ENCODE results near the gene TSSK3.
"Not testable (repeated sequence)": the region's sequence is repeated elsewhere in the genome, so short reads cannot be mapped to it uniquely, and the experiment has no call there.

Gene TSSK3

DNA sequence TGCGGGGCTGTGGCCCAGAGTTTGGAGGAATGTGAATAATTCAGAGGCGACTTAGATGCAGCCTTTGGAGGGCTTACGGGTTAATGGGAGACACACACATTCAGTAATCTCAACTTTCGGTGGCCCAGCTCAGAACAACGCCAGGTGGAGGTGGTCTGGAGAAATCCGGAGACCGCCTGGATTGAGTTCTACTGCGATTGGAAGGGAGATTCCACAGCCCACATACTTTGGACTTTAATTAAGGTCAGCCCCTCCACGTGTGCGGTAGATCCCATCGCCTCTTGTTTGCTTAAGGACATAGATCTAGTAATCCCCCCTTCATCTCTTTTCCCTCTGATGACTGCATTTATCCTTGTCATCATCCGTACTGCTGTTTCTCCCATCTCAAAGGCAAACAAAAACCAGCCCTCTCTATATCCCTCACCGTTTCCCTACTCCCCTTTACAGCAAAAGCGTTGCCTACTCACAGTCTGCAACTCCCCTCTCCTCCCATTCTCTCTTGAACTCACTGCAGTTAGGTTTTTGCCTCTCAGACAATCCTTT, 32.6 kb downstream of the TSSK3 start:
- H3K4me3 ChIP-seq (ENCODE audit: low read depth, low read length) = peak overlapping the region; percentile 99

DNA sequence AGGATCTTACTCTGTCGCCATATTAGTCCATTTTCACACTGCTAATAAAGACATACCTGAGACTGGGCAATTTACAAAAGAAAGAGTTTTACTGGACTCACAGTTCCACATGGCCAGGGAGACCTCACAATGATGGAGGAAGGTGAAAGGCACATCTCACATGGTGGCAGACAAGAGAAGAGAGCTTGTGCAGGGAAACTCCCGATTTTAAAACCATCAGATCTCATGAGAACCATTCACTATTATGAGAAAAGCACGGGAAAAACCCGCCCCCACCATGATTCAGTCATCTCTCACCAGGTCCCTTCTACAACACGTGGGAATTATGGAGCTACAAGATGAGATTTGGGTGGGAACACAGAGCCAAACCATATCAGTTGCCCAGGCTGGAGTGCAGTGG, 34.2 kb downstream of the TSSK3 start:
- H3K4me3 ChIP-seq (ENCODE audit: low read depth, low read length) = not testable (repeated sequence)

DNA sequence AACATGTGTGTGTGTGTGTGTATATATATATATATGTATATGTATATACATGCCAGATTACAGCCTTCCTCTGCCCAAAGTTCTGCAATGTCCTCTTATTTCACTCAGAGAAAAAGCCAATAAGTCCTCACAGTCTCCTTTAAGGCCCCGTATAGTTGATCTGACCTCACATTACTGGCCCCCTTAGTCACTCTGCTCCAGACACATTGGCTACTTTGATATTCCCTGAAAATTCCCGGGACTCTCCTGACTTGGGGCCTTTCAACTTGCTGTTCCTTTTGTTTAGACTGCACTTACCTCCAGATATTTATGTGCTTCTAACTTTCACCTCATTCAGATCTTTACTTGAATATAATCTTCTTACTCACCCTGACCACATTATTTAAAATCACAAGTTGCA, 36.1 kb downstream of the TSSK3 start:
- H3K4me3 ChIP-seq (ENCODE audit: low read depth, low read length) = no peak overlapping the region

DNA sequence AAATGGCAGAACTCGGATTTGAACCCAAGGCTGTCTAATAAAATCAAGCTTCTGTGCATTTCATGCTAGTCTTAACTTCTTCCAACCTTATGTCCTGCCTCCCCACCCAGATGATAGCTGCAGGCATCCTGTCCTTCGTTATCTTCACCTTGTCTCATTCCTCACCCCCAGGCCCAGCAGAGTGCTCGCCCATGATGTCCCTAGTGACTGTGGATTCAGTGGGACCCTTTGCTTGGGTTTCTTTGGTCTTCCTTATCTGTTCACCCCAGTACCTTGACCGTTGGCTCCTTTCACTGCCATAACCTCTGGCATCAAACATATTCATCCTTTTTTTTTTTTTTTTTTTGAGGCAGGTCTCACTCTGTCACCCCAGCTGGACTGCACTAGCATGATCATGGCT, 37.5 kb downstream of the TSSK3 start:
- no peak overlapping the region for H3K4me3 ChIP-seq (ENCODE audit: low read depth, low read length)

DNA sequence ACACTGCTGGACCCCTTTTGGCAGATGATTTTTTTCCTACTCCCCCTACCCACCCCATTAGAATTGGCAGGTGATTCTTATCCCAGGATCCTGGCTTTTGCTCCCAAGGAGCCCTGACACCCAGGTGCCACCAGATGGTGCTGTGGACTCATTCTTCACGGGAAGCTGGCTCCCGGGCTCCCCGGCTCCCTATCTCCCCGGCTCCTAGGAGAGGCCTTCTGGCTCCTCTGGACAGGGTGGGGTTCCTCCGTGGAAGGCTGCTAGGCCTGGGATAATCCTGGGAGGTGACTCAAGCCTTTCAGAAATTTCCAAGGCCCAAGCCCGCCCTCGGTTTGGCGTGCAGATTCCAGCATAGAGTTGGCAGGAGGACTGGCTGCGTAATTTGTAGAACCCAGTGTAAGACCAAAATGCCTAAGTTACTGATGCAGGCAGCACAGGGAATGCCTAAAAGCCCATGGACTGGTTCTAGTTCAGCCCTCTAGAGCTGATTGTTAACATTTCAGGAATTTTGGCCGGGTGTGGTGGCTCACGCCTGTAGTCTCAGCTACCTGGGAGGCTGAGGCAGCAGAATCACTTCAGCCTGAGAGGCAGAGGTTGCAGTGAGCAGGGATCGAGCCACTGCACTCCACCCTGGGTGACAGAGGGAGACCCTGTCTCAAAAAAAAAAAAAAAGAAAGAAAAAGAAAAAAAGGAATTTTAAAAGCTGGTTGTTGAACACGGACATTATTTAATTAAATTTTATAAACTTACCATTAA, 38.7 kb downstream of the TSSK3 start:
- no peak overlapping the region for H3K4me3 ChIP-seq (ENCODE audit: low read depth, low read length)

DNA sequence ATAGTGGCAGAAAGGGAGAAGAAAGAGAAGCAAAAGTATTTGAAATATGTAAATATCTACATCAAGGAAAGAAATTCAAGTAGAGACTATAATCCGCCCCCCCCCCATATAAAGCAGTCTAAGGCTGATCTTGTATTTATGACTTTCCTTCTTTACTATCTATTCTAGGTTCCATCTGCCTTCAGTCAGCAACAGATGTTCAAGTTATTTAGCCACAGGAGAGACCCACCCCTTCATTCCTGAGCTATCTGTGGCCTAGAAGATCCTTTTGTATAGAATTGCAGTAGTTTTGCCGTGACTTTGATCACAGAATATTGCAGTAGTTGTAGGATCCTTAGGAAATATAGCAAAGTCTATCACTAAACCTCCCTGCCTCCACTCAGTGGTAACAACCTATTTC, 42.6 kb downstream of the TSSK3 start:
- H3K4me3 ChIP-seq (ENCODE audit: low read depth, low read length) = no peak overlapping the region

DNA sequence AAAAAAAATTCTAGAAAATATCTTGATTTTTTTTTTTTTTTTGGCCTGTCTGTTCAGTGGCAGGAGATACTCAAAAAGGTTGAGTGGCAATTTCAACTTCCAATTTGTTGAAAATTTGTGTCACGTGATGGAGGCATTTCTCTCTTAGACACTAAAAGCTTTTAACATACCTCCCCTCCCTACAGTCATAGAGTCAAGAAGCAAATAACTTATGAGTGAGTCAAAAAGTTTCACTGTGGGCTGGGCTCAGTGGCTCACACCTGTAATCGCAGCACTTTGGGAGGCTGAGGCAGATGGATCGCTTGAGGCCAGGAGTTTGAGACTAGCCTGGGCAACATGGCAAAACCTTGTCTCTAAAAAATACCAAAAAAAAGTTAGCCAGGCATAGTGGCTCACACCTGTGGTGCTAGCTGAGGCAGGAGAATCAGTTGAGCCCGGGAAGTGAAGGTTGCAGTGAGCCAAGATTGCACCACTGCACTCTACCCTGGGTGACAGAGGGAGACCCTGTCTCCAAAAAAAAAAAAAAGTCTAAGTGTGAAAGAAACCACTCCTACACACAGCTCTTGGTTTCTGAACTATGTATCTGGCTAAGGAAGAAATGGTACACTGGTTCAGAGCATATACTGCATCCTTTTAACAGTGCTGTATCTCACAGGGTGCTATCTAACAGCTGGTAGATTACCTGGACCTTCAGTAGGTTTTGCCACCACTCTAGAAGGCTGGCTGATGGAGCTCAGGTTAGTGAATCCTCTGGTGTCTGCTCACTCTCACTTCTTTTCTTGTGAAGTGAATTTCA, 43.5 kb downstream of the TSSK3 start:
- H3K4me3 ChIP-seq (ENCODE audit: low read depth, low read length) = no peak overlapping the region

DNA sequence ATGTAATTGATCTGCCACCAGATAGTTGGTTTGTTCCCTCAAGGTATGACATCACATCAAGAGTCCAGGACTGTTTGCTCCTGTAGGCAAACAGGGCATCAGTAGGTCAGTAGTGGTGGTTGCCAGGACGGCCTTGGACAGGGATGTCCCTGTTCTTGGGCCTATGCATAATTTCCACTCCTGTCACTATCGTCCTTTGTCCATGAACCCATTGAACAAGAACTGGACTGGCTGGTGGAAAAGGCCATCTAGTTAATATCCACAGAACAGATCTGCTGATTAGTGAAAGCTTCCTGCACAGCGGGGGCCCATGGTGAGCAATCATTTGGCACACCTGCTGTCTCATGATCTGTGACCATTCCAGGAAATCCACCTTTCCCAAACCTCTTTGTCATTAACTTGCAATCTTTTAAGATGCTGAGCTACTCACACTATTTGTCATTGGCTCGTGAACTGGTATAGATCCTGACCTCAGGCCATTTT, 44.3 kb downstream of the TSSK3 start:
- H3K4me3 ChIP-seq (ENCODE audit: low read depth, low read length) = no peak overlapping the region

DNA sequence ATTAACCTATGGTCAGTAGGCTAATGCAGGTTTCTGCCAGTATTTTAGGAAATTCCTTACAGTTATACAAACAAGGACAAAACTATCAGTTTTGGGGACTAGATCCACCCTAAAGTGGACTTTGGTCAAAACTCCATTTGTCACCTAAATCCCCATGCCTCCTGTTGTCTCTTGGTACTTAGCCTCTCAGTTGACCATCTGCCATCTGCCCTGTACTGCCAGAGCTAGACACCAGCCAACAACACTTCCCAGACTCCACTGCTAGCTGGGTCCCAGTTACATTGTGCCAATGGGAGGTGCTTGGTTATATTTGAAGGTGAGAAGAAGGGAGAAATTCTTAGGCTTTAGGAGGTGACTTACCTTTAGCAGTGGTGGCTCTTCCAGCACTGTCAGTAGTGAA, 48.9 kb downstream of the TSSK3 start:
- H3K4me3 ChIP-seq (ENCODE audit: low read depth, low read length) = no peak overlapping the region

DNA sequence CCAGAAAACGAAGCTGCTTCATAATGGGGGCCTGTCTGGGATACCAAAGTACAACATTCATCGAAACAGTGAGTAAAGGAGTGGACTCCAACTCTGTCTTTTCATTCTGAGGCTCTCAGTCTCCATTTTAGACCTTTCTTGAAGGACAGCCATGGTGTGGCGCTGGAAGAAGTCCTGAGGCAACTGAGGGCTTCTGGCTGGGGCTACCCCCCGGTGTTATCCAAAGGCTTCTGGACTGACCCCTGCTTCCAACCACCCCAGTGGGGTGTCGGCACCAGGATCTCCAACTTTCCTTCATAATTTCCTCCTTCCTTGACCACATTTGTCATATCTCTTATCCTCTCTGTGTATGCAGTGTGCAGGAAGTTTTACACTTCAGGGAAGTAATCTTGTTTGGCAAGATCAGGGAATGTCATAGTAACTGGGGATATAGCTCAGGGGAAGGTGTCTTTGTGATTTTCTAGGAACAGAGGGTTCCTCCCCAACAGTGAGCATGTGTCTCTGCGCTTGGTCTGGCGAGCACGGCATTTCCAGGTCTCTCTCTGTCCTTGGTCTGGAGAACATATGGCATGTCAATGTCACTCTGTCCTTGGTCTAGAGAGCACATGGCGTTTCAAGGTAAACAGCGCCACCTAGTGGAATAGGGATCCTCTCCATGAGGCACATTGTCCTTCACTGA, 51.3 kb downstream of the TSSK3 start:
- H3K4me3 ChIP-seq (ENCODE audit: low read depth, low read length) = no peak overlapping the region

Measured in iPS-11a (cell line).